ENCODE data around the gene CLDN20. TPM values are rescaled to one million over a fixed set of nuclear protein-coding genes. Genes with fewer than 3 reads are reported as not detected.
"Not testable (repeated sequence)": the region's sequence is repeated elsewhere in the genome, so short reads cannot be mapped to it uniquely, and the experiment has no call there.

The CLDN20 gene
- total RNA-seq, 2 donors from 2014 or later, result not detected

DNA sequence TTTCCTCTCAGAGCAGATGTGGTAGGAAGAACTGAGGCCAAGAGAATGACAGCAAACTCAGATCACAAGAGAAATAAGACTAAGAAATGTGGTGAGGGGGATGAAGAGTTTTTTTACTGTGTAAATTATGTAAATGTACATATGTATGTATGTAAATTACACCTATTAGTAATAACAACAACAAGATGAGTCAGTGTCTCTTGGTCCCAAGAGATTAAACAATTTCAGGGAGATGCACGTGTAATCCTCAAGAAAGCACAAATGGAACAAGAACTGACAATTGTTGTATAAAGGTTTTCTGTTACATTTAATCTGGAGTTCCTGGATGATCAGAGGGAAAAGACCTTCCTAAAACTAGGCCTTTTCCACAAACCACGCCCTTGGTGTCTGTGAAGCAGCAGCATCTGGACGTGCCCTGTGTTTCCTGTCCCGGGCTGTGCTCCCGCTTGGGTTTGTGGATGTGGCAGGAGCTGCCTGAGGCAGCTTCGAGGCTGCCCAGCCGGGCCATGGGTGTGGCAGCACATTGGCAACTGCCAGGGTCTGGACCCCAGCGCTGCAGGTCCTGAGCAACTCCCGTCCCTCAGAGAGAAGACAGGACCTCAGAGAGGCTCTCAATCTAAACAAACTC is 994 bp downstream of the CLDN20 start:
- no peak for DNase-seq (ENCODE audit: low spot score)
- intact Hi-C loops (cut with DNase I), result no loop called here

GRCh38 chr6:155265843-155266535 is 2.2 kb downstream of the CLDN20 start:
- no peak for DNase-seq (ENCODE audit: low spot score)
- intact Hi-C loops (cut with DNase I), result loop anchor here in 1 of 2 donors (2.0 kb wide), 1 partner anchor 37 kb away; no protein-coding TSS in a partner anchor

DNA sequence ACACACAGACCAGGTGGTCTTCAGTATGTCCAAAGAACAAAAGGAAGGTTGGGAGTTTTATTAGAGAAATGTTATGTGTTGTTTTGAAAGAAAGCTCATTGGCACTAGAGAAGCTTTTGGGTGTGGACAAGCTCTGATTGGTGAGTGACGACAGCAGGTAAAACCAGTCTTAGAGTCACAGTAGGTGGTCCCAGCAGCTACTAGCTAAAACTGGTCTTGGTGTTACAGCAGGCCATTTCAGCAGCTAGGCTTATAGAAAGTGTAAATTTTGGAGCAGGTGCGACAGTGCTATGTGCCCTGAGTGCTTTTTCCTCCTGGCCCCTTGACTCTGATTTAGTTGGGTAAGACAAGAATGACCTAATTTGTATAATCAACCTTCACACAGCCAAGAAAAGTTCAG is 3.6 kb downstream of the CLDN20 start:
- intact Hi-C loops (cut with DNase I), result loop anchor here in 1 of 2 donors (2.0 kb wide), 1 partner anchor 39 kb away; no protein-coding TSS in a partner anchor

GRCh38 chr6:155268088-155268867 is 4.5 kb downstream of the CLDN20 start:
- DNase-seq (ENCODE audit: low spot score); intact Hi-C loops (cut with DNase I): not testable (repeated sequence)

More for the DNA sequence above, 3.6 kb downstream of the CLDN20 start:
- no peak for DNase-seq (ENCODE audit: low spot score)

DNA sequence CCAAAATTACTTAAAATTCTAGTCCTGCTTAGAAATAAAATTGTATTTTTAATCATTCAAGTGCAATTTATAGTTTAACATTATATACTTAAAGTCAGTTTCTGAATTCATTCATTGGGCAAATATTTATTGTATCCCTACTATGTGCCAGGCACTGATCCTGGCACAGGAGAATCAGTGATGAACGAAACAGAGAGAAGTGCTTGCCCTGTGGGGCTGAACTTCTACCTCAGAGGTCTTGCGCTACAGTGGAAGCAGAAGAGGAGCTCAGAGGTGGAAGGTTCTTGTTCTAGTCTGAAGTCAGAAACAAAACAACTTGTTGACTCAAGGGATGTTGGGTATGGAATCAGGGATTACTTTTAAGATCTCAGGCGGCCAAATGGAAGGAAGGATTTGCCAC is 6.0 kb downstream of the CLDN20 start:
- DNase-seq (ENCODE audit: low spot score), result no peak
- intact Hi-C loops (cut with DNase I), result no loop called here

DNA sequence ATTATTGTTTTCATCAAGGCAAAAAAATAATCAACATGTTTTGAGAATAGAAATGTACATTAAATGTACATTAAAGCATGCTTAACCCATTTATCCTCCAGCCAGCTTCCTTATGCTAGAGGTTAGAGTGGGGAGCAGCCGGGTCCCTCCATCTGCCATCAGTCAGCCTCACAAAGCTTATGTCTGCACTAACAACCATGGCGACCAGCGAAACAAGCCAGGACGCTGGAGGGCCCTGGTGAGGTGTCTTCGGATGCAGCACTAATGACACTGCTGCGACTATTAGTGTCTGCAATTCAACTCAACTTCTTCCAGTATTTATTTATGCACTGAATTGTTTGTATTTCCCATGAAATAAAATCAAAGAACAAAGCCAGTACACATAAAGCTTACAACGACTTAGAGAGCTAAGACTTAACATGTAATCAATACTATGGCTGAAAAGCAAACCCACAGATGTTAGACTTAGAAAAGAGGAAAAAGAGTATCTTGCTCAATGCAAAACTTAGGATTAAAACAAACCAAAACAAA is 6.8 kb downstream of the CLDN20 start:
- DNase-seq (ENCODE audit: low spot score), result no peak
- intact Hi-C loops (cut with DNase I), result no loop called here

DNA sequence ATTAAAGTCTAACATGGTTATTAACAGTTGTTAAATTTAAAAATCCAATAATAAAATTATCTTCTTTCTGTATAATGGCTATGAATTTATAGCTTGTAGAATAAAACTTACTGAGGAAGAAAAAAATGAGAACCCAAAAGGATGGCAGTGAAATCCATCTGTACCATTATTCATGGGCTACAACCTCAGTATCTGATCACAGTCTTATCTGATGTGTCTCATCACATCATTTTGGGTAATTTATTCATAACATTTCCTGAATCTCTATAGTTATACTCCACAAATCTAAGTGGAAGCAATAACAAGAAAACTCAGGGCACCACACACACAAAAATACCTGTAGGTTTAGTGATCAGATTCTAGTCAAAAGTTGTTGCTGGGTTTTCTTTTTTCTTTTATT is 7.3 kb downstream of the CLDN20 start:
- intact Hi-C loops (cut with DNase I), result no loop called here
- no peak for DNase-seq (ENCODE audit: low spot score)

DNA sequence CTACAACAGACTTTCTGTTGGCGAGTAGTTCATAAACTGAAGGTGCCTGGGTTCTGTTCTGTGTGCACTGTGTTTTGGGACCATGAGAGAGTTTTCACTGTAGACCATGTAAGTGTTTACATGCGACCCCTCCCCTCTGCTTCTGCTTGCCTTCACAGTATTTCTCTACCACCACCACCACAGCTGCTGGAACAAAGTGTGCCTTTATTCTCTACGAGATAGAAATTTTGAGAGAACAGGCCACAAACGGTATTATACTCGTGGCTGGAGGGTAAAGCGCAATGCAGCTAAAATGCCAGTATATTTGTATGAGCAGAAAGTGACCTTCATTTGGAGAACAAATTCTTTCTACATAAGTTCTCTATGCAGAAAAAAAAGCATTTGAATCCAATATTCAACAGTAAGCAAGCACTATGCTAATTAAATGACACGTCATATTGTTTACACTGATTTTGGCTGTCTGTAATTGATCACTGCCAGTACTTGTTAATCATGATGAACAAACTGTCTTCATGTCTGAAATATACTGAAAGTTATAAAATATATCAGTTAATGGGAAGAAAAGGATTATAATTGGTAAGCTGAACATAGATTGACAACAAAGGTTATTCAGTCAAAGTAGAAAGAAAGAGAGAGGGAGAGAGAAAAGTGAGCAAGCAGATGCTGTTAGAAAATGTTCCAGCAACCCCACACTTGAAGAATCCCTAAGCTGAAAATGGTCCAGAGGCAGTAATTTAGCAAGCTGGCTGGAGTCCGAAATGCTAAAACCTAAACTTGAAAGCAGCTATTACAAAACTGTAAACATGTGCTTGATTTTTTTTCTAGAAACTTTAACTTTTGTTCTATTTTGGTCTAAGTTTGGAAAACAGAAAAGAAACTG is 8.8 kb downstream of the CLDN20 start:
- intact Hi-C loops (cut with DNase I), result no loop called here
- no peak for DNase-seq (ENCODE audit: low spot score)

DNA sequence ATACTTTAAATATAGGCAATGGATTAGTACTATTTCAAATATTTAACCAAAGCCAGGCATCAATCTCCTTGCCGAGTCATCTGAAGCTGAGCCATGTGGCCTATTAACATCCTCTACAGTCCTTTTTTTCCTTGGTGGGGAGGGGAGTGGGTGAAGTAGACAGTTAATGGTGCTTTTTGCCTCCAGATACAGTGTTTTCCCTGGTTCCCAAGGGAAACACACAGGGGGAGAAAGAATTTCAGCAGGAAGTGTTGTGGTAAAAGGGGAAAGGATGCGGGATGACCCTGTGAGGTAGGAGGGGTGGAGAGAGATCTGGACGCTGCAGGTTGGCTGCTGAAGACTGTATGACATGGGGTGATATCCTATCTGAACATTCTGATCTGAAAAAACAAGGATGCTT is 9.6 kb downstream of the CLDN20 start:
- intact Hi-C loops (cut with DNase I), result no loop called here
- no peak for DNase-seq (ENCODE audit: low spot score)

DNA sequence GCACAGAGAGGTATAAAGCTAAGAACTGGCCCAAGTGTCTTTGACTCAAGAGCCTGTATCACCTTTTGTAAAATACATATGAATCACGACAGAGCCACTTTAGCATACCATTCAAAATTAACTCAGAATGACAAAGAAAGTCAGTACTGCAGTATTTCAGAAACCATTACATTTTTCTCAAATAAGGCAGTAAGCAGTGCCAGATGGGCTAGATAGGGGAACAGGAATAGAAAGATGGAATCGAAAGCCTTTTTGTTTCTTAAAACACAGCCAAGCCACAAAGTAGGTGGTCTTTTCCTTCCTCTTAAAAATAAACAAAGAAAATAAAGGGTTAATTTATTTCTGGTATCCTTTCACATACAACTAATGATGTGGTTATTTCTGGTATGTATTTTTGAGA is 10.3 kb downstream of the CLDN20 start:
- intact Hi-C loops (cut with DNase I), result no loop called here
- DNase-seq (ENCODE audit: low spot score), result no peak

- DNase-seq (ENCODE audit: low spot score), result no peak
- intact Hi-C loops (cut with DNase I), result no loop called here
These were observed 10.7 kb downstream of the CLDN20 start for GRCh38 chr6:155274533-155274932.

GRCh38 chr6:155275808-155276480 is 12.1 kb downstream of the CLDN20 start:
- intact Hi-C loops (cut with DNase I), result no loop called here
- no peak for DNase-seq (ENCODE audit: low spot score)

- intact Hi-C loops (cut with DNase I), result no loop called here
These were observed 12.8 kb downstream of the CLDN20 start for GRCh38 chr6:155276638-155277037.

DNA sequence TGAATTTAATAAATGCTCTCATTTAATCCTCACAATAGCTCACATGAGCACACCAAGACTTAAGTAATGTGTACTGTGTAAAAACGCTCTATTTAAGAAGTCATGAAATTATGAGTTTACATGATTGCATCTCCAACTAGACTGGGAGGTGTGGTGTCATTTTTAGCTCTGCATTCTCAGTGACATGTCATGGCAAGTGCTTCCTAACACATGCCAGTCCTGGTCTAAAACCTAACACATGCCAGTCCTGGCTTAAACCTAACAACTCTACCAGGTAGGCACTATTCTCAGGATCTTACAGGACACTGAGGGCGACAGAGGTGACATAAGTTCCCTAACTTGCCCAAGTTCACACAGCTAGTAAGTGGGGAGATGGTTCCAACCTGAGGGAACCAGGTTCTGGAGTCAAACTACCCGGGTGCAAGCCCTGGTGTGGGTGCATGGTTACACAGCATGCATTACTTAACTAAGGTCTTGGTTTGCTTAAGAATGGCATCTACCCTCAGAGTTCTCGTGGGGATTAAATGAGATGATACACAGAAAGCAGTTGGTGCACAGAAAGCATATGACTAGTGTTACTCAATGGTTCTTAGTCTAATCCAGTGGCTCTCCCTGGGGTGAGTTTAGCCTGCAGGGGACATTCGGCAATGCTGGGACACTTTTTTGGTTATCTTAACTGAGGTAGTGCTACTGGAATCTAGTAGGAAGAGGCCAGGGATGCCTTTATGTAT is 14.7 kb downstream of the CLDN20 start:
- intact Hi-C loops (cut with DNase I), result no loop called here
- no peak for DNase-seq (ENCODE audit: low spot score)

More at GRCh38 chr6:155276638-155277037, 12.8 kb downstream of the CLDN20 start:
- no peak for DNase-seq (ENCODE audit: low spot score)

- intact Hi-C loops (cut with DNase I), result no loop called here
- no peak for DNase-seq (ENCODE audit: low spot score)
These were observed 21.0 kb downstream of the CLDN20 start for GRCh38 chr6:155284775-155285174.

DNA sequence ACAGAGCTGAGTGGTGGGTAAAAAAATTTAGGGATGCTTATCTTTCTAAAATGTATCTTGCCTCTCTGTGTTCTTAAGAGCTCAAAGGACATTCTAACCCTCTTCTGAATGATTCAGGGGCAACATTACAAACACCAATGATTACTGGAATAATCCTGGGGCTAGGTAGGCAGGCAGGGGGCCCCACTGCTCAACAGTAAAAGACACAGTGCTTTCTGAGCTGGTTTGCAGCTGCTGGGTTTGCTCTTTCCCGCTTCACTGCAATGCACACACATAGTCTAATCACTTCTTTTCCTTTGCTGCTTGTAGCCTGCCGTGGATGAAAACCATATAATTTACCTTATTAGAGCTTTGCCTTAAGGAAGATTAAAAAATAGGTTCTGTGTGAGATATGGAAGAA is 23.9 kb downstream of the CLDN20 start:
- intact Hi-C loops (cut with DNase I), result no loop called here
- no peak for DNase-seq (ENCODE audit: low spot score)

- intact Hi-C loops (cut with DNase I), result no loop called here
- no peak for DNase-seq (ENCODE audit: low spot score)
These were observed 26.7 kb downstream of the CLDN20 start for GRCh38 chr6:155290491-155290890.

GRCh38 chr6:155291291-155291690 is 27.5 kb downstream of the CLDN20 start:
- intact Hi-C loops (cut with DNase I), result no loop called here
- DNase-seq (ENCODE audit: low spot score), result no peak
